Muscle layer of colon (tissue), 2 donors: ENCODE measurements around the gene KREMEN1.

ENCODE experiments used
- H3K27ac ChIP-seq: one replicate; pipeline ENCODE4 v1.7.0; 2013; ENCODE audit warnings: low read depth, mild to moderate bottlenecking, low read length, moderate library complexity
- H3K27me3 ChIP-seq, 2 donors: one replicate each; pipeline ENCODE4 v1.7.0; 2013; ENCODE audit warnings: low read length in 2 of 2, mild to moderate bottlenecking in 2 of 2; ENCODE audit not compliant: insufficient read depth in 2 of 2, control insufficient read depth in 1 of 2
- H3K36me3 ChIP-seq: one replicate; pipeline ENCODE4 v1.7.0; 2013; ENCODE audit warnings: mild to moderate bottlenecking, low read length; ENCODE audit not compliant: insufficient read depth
- H3K4me1 ChIP-seq: one replicate; pipeline ENCODE4 v1.7.0; 2013; ENCODE audit warnings: mild to moderate bottlenecking, low read length; ENCODE audit not compliant: insufficient read depth
- H3K4me3 ChIP-seq, 2 donors: one replicate each; pipeline ENCODE4 v1.7.0; 2013; ENCODE audit warnings: low read length in 2 of 2, low read depth in 1 of 2, mild to moderate bottlenecking in 1 of 2, moderate library complexity in 1 of 2
- H3K9ac ChIP-seq: one replicate; pipeline ENCODE4 v1.7.0; 2013; ENCODE audit warnings: low read length
- H3K9me3 ChIP-seq: one replicate; pipeline ENCODE4 v1.7.0; 2013; ENCODE audit warnings: mild to moderate bottlenecking, low read length
- donor health status: abdominal sarcoma.
- donor health status: Adenocarcinoma of cecum.

The KREMEN1 gene

DNA sequence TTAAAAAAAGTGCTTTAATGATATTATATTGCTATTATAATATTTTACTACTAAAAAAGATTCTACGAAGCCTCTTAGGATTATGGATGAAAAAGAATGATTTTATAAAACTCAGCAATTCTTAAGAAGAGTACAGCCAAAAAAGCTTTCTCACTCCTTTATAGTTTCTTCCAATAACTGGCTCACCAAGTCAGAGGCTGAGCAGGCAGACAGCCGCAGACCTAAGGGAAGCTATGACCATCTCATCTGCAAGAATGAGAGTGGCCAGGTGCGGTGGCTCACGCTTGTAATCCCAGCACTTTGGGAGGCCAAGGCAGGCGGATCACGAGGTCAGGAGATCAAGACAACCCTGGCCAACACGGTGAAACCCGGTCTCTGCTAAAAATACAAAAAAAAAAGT lies 120.2 kb downstream of the KREMEN1 start:
- Histone ChIP-seq H3K4me3 (no peak overlapping the region), H3K9ac (no peak overlapping the region), H3K27me3 (no peaks in the 10 kb centered on the region), H3K9me3 (no peaks in the 10 kb centered on the region), H3K4me1 (no peaks in the 10 kb centered on the region), H3K27ac (no peak overlapping the region), H3K36me3 (no peaks in the 10 kb centered on the region)

DNA sequence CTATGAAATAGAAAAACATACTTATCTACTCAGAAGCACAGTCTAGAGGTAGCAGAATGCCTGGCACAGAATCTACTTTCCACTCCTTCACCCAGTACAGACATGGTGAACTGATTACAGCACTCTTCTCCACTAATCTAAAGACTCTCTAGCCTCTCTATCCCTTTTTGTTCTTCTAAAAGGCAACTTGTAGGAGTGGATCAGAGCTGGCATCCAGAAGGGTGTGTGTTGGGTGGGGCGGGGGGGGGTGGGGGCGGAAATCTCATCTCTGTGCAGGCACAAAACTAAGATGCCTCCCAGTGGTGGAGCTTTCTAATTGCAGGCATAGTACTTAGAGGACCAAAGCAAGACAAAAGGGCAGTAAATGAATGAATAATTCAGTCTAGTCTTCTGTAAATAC lies 121.3 kb downstream of the KREMEN1 start:
- H3K4me3 ChIP-seq = no peak overlapping the region
- H3K27me3 ChIP-seq = no peaks in the 10 kb centered on the region
- H3K9me3 ChIP-seq = no peaks in the 10 kb centered on the region
- no peak overlapping the region for H3K9ac ChIP-seq
- H3K4me1 ChIP-seq = no peaks in the 10 kb centered on the region
- H3K27ac ChIP-seq = no peak overlapping the region
- no peaks in the 10 kb centered on the region for H3K36me3 ChIP-seq

DNA sequence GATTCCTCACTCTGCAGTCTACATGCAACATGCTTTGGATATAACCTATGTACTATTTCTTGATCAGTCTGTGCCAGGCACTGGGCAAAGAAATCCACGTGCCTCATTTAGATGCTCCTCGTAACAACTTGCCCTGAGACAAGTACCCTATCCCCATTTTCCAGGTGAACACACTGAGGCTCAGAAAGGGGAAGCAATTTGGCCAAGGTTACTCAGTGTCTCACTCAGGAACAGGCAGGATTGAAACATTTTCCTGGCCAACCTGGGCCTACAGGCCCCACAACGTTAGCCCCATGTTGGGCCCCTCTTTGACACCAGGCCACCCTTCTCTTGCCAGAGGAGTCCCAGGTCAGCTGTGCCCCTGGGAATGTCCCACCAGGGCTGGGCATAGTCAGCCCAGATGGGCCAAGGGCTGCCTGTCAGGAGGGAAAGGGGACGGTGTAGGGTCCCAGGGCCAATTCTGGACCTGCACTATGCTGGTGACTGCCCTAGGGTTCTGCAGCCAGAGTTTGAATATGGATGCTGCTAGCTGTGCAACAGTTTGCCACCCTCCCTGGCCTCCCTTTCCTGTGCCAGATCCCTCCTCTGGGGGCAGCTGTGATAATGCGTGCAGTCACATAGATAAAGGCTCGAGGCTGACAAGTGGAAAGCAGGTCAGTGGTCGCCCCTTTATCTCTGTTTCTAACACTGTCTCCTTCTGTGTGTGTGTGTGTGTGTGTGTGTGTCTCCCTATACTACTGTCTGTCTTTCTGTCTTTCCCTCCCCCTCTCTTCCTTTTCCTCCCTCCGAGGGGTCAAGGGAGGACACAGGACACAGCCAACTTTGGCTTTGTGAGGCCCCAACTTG lies 122.5 kb downstream of the KREMEN1 start:
- no peaks in the 10 kb centered on the region for H3K36me3 ChIP-seq
- H3K9ac ChIP-seq = no peak overlapping the region
- no peaks in the 10 kb centered on the region for H3K4me1 ChIP-seq
- no peaks in the 10 kb centered on the region for H3K9me3 ChIP-seq
- no peak overlapping the region for H3K4me3 ChIP-seq
- no peak overlapping the region for H3K27ac ChIP-seq
- H3K27me3 ChIP-seq = no peaks in the 10 kb centered on the region

DNA sequence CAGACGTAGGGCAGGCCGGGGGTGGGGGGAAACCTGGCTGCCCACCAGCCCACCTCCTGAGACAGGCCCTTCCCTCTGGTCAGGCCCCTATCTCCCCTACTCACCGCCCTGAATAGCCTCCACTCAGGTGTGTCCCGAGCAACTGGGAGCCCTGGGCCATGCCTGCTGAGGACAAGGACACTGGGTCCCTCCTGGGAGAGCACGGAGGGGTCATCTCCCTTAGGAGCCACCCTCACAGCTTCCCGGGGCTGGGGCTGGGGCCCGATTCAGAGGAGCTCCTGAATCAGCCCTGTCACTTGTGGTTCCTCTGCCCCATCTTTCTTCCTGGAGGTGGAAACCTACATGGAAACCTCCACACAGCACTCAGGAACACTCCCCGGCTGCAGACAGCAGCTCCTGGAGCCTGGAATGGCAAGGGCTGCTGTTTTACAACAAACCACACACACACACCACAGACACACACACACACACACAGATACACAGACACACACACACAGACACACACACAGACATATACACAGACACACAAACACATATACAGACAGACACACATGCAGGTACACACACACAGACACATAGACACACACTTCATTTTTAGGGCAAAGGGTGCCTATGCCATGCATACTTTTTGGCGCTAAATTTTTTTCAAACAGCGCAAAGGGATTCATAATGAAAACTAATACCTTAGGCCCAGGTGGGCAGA lies 123.3 kb downstream of the KREMEN1 start:
- H3K4me3 ChIP-seq = no peak overlapping the region
- no peaks in the 10 kb centered on the region for H3K36me3 ChIP-seq
- H3K27ac ChIP-seq = no peak overlapping the region
- H3K9ac ChIP-seq = no peak overlapping the region
- no peaks in the 10 kb centered on the region for H3K27me3 ChIP-seq
- no peaks in the 10 kb centered on the region for H3K9me3 ChIP-seq
- no peaks in the 10 kb centered on the region for H3K4me1 ChIP-seq

DNA sequence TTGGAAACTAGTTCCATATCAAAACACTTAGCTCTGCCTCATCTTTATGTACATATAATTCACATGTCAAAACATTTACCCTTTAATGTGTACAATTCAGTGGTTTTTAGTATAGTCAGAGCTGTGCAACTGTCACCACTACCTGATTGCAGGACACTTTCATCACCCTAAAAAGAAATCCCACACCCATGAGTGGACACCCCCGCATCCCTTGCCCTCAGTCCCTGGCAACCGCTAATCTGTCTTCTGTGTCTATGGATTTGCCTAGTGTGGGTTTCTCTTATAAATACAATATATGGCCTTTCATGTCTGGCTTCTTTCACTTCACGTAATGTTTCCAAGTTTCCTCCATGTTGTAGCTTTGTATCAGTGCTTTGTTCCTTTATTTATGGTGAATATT lies 124.3 kb downstream of the KREMEN1 start:
- H3K4me3 ChIP-seq = no peak overlapping the region
- H3K4me1 ChIP-seq = no peaks in the 10 kb centered on the region
- H3K27ac ChIP-seq = no peak overlapping the region
- H3K27me3 ChIP-seq = no peaks in the 10 kb centered on the region
- no peaks in the 10 kb centered on the region for H3K36me3 ChIP-seq
- no peak overlapping the region for H3K9ac ChIP-seq
- no peaks in the 10 kb centered on the region for H3K9me3 ChIP-seq

- H3K36me3 ChIP-seq = no peaks in the 10 kb centered on the region
- H3K9me3 ChIP-seq = no peaks in the 10 kb centered on the region
- no peaks in the 10 kb centered on the region for H3K27me3 ChIP-seq
- no peak overlapping the region for H3K4me3 ChIP-seq
- no peak overlapping the region for H3K9ac ChIP-seq
- H3K27ac ChIP-seq = no peak overlapping the region
- H3K4me1 ChIP-seq = no peaks in the 10 kb centered on the region
These were observed 125.4 kb downstream of the KREMEN1 start for GRCh38 chr22:29198240-29198639.

GRCh38 chr22:29199702-29200400 lies 127.0 kb downstream of the KREMEN1 start:
- Histone ChIP-seq H3K9ac (no peak overlapping the region), H3K4me1 (no peaks in the 10 kb centered on the region), H3K27me3 (no peaks in the 10 kb centered on the region), H3K36me3 (no peaks in the 10 kb centered on the region), H3K27ac (no peak overlapping the region), H3K9me3 (no peaks in the 10 kb centered on the region), H3K4me3 (no peak overlapping the region)

DNA sequence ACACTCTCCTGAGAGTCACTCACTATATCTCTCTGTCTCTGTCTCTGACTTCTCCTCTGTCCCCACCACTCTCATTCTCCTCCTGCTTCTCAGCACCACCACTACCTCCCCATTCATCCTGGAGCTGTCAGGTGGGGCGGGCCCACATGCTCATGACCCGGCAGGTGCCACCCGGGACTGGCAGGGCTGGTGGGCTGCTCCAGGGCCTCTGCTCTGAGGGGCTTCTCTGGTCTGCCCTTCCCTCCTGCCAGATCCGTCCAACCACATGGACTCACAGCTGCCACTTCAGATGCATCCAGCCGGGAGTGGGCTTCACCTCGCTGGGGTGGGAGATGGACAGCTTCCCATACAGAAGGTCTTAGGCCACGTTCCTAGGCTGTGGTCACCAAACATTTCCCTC lies 128.1 kb downstream of the KREMEN1 start:
- Histone ChIP-seq H3K27me3 (no peaks in the 10 kb centered on the region), H3K4me1 (peaks cover 4% of the 10 kb centered on the region), H3K9ac (no peak overlapping the region), H3K9me3 (no peaks in the 10 kb centered on the region), H3K27ac (no peak overlapping the region), H3K36me3 (no peaks in the 10 kb centered on the region), H3K4me3 (no peak overlapping the region)

DNA sequence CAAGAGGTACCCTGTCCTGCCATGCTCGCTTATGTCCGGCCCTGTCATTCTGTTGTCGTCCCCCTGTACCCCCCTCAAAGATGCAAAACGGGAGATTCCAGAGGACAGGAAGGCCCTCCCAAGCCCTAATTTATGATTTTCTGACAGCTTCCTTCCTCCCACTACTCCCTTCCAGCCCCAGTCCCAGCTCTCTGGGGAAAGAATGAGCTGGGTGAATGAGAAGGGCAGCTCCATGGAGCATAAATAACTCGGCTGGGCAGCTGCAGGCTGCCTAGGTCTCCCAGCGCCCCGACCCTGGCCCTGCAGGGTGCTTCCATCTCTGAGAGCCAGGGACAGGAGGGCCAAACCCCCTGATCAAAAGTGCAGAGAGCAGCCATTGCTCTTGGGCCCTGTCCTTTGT lies 128.9 kb downstream of the KREMEN1 start:
- no peaks in the 10 kb centered on the region for H3K36me3 ChIP-seq
- no peak overlapping the region for H3K27ac ChIP-seq
- H3K27me3 ChIP-seq = no peaks in the 10 kb centered on the region
- H3K4me1 ChIP-seq = peaks cover 9% of the 10 kb centered on the region
- H3K9ac ChIP-seq = no peak overlapping the region
- no peak overlapping the region for H3K4me3 ChIP-seq
- H3K9me3 ChIP-seq = no peaks in the 10 kb centered on the region

- no peak overlapping the region for H3K27ac ChIP-seq
These were observed 129.7 kb downstream of the KREMEN1 start for GRCh38 chr22:29202212-29203192.

More at GRCh38 chr22:29202212-29203192, 129.7 kb downstream of the KREMEN1 start:
- Histone ChIP-seq H3K9ac (no peak overlapping the region), H3K4me1 (peaks cover 9% of the 10 kb centered on the region), H3K4me3 (no peak overlapping the region), H3K27me3 (no peaks in the 10 kb centered on the region), H3K9me3 (no peaks in the 10 kb centered on the region), H3K36me3 (no peaks in the 10 kb centered on the region)
